NT2/D1 (cell line): ENCODE measurements around the gene DYRK2.

Experiments used
- SUZ12 ChIP-seq: IDR thresholded peaks from 2 replicates; pipeline ENCODE4 v1.6.1; 2011; ENCODE audit not compliant: insufficient read length, insufficient read depth; ENCODE audit errors: extremely low read depth
- ZNF274 ChIP-seq: IDR thresholded peaks from 2 replicates; pipeline ENCODE4 v1.6.1; 2011; ENCODE audit warnings: mild to moderate bottlenecking, low read depth, low read length

DNA sequence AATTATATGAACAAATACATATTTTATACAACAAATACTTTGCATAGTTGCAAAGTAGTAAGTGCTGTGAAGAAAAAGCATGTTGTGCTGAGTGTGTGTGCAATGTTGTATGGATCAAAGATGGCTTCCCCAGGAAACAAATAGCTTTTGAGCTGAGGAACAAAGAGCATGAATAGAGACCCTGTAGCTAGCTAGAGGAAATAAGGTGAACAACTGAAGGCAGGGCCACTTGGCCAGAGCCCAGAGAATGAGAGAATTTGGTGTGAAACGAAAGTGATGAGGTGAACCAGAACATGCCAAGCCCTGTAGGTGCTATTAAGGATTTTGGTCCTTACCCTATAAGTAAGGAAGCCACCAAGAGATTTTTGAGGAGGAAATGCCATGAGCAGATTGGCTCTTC is 17.1 kb downstream of the DYRK2 start:
- TF ChIP-seq ZNF274 (no peak), SUZ12 (no peak)
